ENCODE measurements around the gene GHRHR.

The GHRHR gene

DNA sequence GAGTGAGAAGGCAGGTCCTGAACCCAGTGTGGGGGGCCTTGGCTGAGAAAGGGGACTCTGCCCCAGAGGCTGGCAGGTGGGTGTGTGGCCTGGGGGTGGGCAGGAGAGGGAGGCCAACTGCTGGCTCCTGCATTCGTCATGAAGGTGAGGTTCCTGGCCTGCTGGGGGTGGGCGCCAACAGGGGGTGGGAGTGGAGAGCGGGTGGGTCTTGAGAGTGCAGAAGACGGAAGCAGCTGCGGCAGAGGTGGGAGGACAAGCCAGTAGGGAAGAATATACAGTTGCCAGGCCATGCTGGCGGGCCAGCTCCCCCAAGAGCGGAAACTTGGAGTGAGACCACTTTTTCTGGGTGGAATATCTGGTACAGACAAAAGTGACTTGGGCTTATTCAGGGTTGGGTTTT, 23.4 kb downstream of the GHRHR start:
- DNase-seq = no peak

GRCh38 chr7:30987936-30988335, 24.2 kb downstream of the GHRHR start:
- no peak for DNase-seq

GRCh38 chr7:30988351-30989005, 24.7 kb downstream of the GHRHR start:
- no peak for DNase-seq

- DNase-seq = no peak
Observed at GRCh38 chr7:30989008-30989823, 25.5 kb downstream of the GHRHR start.

DNA sequence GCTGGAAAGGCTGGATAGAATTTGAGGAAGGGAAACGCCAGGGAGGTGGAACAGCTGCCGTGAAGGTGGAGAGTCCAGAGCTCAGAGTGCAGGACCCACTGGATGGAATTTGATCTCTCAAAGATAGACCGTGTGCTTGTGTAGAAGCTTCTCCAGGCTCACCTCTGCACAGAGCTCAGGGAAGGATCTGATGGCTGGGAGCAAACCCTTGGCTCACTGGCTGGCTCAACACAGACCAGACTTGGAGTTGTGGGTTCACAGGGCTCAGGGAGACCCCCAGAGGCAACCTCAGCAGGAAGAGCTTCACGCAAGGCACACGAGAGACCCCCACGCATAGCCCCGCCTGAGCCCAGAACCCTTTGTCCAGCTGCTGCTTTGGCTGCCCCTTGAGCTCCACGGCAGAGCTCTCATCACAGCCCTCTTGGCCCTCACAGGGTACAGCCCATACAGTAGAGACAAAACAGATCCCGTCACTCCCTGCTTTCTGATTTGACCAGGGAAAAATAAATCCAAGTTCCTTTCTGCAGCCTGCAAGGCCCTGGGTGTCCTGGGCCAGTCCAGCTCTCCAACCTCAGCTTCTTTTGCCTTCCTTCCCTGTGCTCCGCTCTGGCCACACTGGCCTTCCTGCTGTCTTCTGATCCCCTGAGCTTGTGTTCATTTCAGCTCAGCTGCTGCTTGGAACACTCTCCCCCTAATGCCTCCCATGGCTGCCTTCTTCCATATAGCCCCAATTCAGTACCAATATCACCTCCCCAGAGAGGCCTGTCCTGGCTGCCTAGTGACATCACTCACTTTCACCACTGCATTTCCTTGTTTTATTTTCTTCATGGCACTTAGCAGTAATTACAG, 26.3 kb downstream of the GHRHR start:
- no peak for DNase-seq

GRCh38 chr7:30990673-30991170, 27.0 kb downstream of the GHRHR start:
- DNase-seq = no peak

- no peak for DNase-seq
Observed at GRCh38 chr7:30992414-30992813, 28.7 kb downstream of the GHRHR start.

- no peak for DNase-seq
Observed at GRCh38 chr7:30994206-30995100, 30.7 kb downstream of the GHRHR start.

GRCh38 chr7:30995536-30995935, 31.8 kb downstream of the GHRHR start:
- DNase-seq = no peak

DNA sequence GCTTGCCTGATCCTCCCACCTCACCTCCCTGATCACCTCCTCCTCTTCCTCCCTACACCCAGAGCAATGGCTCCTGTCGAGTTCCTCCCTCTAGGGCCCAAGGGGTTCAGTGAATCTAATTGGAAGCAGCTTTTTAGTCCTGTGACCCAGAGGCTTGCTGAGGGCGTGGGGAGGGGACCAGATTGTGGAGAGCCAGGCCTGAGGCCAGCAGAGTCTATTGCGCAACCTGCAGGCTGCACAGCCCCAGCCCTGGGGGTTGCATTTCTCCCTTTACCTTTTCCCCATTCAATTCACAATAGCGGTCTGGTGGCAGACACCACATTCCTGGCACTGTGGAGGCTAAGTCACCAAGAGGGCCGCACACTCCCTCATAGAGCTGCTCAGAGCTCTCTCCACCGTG, 32.5 kb downstream of the GHRHR start:
- no peak for DNase-seq

DNA sequence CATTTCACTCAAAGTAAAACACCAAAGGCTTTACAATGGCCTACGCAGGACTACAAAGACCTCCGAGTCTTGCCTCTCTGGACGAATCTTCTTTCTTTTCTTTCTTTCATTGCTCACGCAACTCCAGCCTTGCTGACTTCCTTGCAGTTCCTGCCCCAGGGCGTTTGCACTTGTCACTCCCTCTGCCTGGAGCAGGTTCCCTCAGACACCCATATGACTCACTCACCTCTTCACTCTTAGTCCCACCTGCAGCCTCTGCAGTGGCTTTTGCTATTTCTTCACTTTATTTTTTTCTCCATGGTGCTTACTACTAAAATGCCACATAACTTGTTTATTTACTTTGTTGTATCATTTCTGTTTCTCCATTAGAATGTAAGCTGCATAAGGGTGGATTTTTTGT, 33.1 kb downstream of the GHRHR start:
- no peak for DNase-seq

DNA sequence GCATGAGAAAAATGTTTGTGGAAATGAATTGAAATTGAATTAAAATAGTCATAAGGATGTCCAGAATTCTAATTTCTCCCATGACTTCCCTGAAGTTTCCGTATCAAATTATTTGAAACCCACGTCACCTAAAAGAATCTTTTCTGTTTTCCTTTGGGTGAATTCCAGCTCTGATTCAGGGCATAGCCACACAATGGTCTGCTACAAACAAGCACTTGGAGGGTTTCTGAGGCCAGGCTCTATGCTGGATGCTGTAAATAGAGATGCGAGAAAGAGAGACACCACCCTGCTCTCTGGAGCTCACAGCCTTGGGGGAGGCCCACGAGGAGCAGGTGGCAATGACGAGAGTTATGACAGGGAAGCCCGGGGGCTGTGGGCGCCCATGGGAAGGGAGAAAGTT, 33.6 kb downstream of the GHRHR start:
- DNase-seq = no peak

GRCh38 chr7:30998180-30998579, 34.4 kb downstream of the GHRHR start:
- DNase-seq = no peak

DNA sequence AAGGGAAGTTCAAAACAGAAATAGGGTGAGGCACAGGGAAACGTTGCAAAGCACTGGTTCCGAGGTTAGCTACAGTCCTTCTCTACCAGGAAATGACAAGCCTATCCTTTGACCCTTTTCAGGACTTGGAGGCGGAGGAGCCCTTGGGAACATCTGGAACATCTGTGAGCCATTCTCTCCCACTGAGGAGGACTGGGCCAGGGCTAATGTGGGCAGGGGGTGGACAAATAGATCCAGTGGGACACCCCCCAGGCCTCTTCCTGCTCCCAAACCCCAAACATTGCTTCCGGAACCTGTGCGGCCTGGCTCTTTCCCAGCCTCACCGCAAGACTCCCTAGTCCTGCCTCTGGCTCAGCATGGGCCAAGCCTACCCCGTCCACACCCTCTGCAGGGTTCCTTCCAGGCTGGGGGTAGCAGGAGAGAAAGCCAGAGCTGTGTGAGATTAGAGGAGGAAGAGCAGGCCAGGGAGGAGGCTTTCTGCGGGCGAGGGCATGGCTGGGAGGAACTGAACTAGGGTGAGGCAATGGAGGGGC, 36.5 kb downstream of the GHRHR start:
- DNase-seq = no peak

DNA sequence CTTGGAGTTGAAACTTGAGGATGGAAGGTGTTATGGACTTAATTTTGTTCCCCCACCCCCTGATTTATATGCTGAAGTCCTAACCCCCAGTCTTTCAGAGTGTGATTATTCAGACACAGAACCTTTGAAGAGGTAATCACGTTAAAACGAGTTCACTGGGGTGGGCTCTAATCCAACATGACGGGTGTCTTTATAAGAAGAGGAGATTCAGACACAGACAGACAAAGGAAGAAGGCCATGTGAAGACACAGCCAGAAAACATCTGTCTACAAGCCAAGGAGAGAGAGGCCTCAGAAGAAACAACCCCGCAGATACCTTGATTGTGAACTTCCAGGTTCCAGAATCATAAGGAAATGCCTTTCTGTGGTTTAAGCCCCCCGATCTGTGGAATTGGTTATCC, 37.0 kb downstream of the GHRHR start:
- no peak for DNase-seq

- DNase-seq = no peak
Observed at GRCh38 chr7:31002256-31002655, 38.5 kb downstream of the GHRHR start.

- DNase-seq = no peak
Observed at GRCh38 chr7:31003097-31003496, 39.3 kb downstream of the GHRHR start.

GRCh38 chr7:31003721-31004120, 40.0 kb downstream of the GHRHR start:
- DNase-seq = no peak

GRCh38 chr7:31004393-31004792, 40.6 kb downstream of the GHRHR start:
- DNase-seq = no peak

- no peak for DNase-seq
Observed at GRCh38 chr7:31006857-31007256, 43.1 kb downstream of the GHRHR start.

DNA sequence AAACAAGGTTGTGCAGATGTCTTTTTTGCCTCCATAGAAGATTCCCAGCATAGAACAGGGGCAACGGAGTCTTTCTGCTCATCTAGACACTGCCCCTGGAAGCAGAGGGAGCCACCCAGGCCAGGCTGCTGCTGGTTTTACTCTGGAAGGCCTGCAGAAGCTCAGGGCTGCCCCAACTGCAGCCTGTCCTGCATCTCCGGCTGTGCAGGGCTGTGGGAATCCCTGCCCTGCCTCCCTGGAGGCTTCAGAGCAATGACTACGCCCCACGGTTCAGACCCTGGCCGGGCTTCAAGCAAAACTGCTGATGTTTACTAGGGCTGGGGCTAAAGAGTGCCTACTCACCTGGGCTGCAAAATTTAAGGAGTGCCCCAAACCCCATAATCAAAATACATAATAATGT, 43.9 kb downstream of the GHRHR start:
- no peak for DNase-seq

GRCh38 chr7:31014826-31015225, 51.1 kb downstream of the GHRHR start:
- DNase-seq = no peak
